ENCODE measurements around the gene C12orf50.
"Not testable (repeated sequence)": the region's sequence is repeated elsewhere in the genome, so short reads cannot be mapped to it uniquely, and the experiment has no call there.

The C12orf50 gene

DNA sequence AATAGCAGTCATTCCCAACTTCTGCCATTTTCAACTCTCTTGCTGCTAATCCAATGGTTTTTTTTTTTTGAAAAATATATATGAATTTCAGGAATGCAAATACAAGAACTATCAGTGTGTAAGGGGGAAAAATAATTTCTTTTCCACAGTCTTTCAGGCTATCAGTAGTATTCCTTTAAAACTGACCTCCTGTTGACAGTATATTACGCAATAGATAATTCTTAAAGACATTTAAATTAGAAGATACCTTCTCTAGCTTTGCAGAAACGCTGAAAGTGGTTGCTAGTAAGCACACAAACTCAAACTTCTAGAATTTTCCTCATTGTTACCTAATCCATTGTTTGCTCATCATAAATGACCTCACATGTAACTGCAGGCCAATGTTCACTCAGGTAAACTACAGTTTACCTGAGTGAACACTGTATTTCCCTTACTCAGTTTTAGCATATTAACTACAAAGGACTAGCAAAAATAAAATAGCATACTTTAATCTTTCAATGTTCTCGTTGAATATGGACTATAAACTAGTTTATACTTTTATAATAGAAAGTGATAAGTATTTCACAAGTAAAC, at the start of gene C12orf50:
Gene C12orf50, minus strand, starts transcription at position 309 of the 573 bp plus-strand sequence. CDS start 2,439 bp downstream, outside the sequence.
- DNase-seq (ENCODE audit: low read depth) = no peak

- DNase-seq (ENCODE audit: low read depth) = peak; percentile 32
These were observed 38.1 kb upstream of the C12orf50 start for GRCh38 chr12:88067301-88067700.

- DNase-seq (ENCODE audit: low read depth) = peak; percentile 41
These were observed 34.2 kb upstream of the C12orf50 start for GRCh38 chr12:88063375-88063774.

GRCh38 chr12:88062474-88062873, 33.3 kb upstream of the C12orf50 start:
- no peak for DNase-seq (ENCODE audit: low read depth)

- no peak for DNase-seq (ENCODE audit: low read depth)
These were observed 29.5 kb upstream of the C12orf50 start for GRCh38 chr12:88058719-88059077.

GRCh38 chr12:88057994-88058718, 29.0 kb upstream of the C12orf50 start:
- DNase-seq (ENCODE audit: low read depth) = no peak

- no peak for DNase-seq (ENCODE audit: low read depth)
These were observed 27.4 kb upstream of the C12orf50 start for GRCh38 chr12:88056571-88056970.

- DNase-seq (ENCODE audit: low read depth) = peak; percentile 58
These were observed 23.5 kb upstream of the C12orf50 start for GRCh38 chr12:88052686-88053085.

DNA sequence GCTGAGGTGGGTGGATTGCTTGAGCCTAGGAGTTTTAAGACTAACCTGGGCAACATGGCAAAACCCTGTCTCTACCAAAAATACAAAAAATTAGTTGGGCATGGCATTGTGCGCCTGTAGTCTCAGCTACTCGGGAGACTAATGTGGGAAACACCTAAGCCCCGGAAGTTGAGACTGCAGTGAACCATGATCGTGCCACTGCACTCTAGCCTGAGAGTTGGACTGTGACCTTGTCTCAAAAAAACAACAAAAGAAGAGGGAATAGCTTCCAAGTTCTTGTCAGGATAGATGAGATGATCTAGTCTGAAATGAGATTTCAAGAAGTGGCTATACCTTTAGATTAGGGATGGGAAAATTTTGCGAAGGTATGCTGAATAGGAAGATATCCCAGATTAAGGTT, 14.8 kb upstream of the C12orf50 start:
- DNase-seq (ENCODE audit: low read depth) = no peak

DNA sequence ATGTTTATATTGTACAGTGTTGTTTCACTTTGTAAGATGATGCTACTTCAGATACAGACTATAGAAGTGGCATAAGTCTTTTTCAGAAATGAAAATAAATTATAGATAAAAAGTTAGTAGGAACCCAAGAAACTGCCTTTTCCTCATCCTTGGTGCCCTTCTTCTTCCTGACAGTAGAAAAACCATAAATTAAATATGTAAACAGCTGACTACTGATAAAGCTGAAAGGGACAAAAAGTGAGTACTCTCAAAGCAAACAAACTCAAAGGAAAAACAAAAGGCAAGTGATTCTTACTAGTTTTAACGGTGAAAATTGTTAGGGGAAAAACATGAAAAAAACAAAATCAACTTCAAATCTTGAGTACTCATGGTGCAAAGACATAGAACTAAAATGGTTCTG, 8.6 kb upstream of the C12orf50 start:
- DNase-seq (ENCODE audit: low read depth) = no peak

- DNase-seq (ENCODE audit: low read depth) = peak; percentile 73
These were observed 7.3 kb upstream of the C12orf50 start for GRCh38 chr12:88036353-88036965.

DNA sequence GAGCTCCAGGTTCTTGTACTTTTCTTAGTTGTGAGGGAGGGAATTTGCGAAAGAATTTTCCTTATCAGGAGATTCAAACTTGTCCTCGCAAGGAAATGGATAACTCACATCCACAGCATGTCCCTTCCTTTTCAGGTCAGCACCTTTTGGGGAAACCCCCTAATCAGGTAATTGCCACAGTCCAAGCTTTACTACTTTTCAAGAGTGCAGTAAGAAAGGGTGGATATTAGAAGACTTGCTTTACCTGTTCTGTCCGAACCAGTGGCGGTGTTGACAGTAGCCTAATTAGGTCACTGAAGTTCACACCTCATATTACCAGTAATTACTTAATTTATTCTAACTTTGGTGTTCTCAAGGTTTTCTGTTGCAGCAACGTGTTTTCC, 6.7 kb upstream of the C12orf50 start:
- no peak for DNase-seq (ENCODE audit: low read depth)

GRCh38 chr12:88035271-88035906, 6.2 kb upstream of the C12orf50 start:
- peak; percentile 90 for DNase-seq (ENCODE audit: low read depth)

GRCh38 chr12:88031161-88031560, 2.0 kb upstream of the C12orf50 start:
- DNase-seq (ENCODE audit: low read depth) = not testable (repeated sequence)

- DNase-seq (ENCODE audit: low read depth) = no peak
These were observed 3.0 kb downstream of the C12orf50 start for GRCh38 chr12:88026196-88026595.

DNA sequence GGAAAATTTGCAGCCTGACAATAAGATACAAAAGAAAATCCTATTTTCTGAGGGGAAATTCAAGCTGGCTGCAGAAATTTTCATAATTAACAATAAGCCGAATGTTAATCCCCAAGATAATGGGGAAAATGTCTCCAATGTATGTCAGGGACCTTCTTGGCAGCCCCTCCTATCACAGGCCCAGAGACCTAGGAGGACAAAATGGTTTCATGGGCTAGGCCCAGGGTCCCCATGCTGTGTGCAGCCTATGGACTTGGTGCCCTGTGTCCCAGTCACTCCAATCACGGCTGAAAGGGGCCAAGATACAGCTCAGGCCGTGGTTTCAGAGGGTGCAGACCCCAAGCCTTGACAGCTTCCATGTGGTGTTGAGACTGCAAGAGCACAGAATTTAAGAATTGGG, 11.2 kb downstream of the C12orf50 start:
- DNase-seq (ENCODE audit: low read depth) = no peak

- DNase-seq (ENCODE audit: low read depth) = no peak
These were observed 13.4 kb downstream of the C12orf50 start for GRCh38 chr12:88015825-88016224.

DNA sequence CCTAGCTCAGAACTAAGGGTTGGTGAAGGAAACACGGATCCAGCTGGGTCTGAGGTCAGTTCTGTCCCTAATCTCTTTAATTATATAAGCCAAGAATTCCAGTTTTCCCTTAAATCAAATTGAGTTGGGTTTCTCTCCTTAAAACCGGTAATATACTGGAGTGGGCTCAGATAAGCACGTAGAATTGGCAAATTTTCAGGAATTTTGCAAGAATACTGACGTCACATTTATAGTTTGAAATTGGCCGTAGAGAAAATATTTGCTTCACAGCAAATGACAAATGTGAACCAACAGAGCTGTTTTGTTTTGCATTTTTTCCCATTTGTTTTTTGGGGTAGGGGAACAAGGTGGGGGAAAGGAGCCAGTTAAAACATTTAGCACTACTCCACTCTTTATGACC, 17.4 kb downstream of the C12orf50 start:
- DNase-seq (ENCODE audit: low read depth) = no peak

DNA sequence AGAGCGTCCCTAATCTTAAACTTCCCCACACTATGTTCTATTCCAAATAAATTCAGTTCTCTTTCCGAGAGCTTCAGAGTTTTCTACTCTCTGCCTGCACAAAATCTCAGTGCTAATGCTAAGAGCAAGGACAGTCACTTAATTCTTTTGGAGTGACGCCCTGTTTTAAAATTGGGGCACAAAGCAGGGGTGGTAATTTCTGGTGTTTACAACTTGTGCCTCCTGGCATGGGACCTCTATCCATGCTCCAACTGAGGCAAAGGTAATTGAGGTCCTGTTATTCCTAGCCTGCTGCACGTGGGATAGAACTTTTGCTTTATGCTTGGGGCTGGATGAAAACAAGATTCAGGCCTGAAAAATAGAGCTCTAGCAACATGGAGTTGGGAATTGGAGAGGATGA, 22.9 kb downstream of the C12orf50 start:
- no peak for DNase-seq (ENCODE audit: low read depth)

DNA sequence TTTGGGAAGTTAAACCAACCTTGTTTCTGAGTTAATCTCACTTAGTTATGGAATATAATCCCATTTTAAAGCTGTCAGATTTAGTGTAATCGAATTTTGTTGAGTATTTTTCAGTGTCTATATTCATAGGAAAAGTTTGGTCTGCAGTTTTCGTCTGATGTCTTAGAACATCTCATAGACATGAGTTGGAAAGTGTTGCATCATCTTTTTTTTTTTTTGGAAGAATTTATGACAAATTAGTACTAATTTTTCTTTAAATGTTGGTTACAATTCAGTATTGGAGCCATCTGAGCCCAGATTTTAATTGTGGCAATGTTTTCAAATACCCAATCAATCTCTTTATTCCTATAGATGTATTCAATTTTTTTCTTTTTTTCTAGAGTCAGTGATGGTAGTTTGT, 27.9 kb downstream of the C12orf50 start:
- no peak for DNase-seq (ENCODE audit: low read depth)

DNA sequence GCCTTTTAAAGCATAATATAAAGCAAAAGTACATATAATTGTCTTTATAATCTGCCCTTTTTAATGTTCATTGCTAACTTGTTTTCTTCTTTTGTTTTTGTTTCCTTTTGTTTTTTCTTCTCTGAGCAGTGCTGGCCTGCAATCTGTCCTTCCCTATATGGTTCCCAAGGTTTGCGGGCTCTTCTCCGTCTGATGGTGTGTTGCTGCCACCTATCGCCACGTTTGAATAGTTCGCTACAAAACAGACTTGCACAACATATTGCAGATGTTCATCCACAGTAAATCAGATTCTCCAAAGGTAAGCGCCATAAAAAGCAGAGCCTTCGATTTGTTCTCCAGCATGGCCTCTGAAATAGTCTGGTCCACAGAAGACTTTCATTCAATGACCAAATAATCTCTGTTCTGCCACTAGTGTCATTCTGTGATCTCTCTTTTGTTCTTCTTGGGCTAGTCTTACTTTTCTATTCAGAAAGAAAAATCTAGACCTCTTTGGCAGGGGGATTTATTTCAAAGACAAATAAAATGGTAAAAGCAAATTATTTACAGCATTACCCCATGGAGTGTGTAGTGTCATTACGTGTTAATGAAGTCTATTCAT, 33.5 kb downstream of the C12orf50 start:
- peak; percentile 81 for DNase-seq (ENCODE audit: low read depth)

- DNase-seq (ENCODE audit: low read depth) = no peak
These were observed 37.7 kb downstream of the C12orf50 start for GRCh38 chr12:87991483-87991882.

- no peak for DNase-seq (ENCODE audit: low read depth)
These were observed 40.7 kb downstream of the C12orf50 start for GRCh38 chr12:87988534-87988933.
